PFSK-1 (cell line): Measurements from ENCODE around the gene CDH19.

Source experiments
- POLR2AphosphoS5 ChIP-seq: IDR thresholded peaks from 2 replicates; pipeline ENCODE4 v1.6.1; 2012; ENCODE audit warnings: low read depth, mild to moderate bottlenecking, control low read depth, low read length, moderate library complexity
- TAF1 ChIP-seq: IDR thresholded peaks from 2 replicates; pipeline ENCODE4 v1.6.1; 2012; ENCODE audit warnings: low read length, control low read depth, borderline replicate concordance; ENCODE audit not compliant: insufficient read depth

DNA sequence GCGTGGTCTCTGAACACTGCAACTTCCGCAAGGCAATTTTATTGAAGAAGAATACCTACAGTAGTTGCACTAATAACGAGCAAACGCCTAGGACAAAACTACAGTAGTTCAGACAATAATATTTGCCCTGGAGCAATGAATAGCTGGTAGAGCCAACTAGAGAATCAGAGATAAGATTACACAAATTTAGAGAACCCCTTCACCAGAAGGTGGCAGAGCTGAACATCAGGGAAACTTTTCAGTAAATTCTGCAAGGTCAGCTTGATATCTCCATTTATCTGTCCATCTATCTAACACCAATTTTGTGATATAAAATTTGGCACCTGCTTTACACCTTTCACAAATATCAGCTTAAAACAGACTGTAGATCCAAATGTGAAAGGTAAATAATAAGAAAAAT is 43.8 kb downstream of the CDH19 start:
- no peak for TF ChIP-seq TAF1
- no peak for TF ChIP-seq POLR2AphosphoS5
